Brain microvascular endothelial cell (primary cell): ENCODE data around the gene FAM151A.

Source experiments
- DNase-seq: peaks from one replicate; pipeline ENCODE4 v3.0.0-alpha.2; 2020
- H3K27ac ChIP-seq: fragments of 250-450 bp; sonication (Bioruptor Pico); 2 replicates; pipeline ENCODE4 v1.5.1; 2020; ENCODE audit warnings: mild to moderate bottlenecking, moderate library complexity
- H3K27me3 ChIP-seq: fragments of 250-450 bp; sonication (Bioruptor Pico); replicated peaks from 2 replicates; pipeline ENCODE4 v1.5.1; 2020; ENCODE audit warnings: mild to moderate bottlenecking
- H3K36me3 ChIP-seq: fragments of 250-450 bp; sonication (Bioruptor Pico); replicated peaks from 2 replicates; pipeline ENCODE4 v1.5.1; 2020; ENCODE audit warnings: mild to moderate bottlenecking
- H3K4me3 ChIP-seq: 2 replicates; pipeline ENCODE4 v1.5.1; 2011; ENCODE audit warnings: low read depth, mild to moderate bottlenecking, control low read depth, low read length, moderate library complexity
- in situ Hi-C: cut with HindIII; loops from 2 replicates; pipeline ENCODE4 v1.10.0; 2017; ENCODE audit warnings: low sequenced_read_pairs, low pct_ligation_motif_present
- TF ChIP-seq, protein P1 (sequence below): IDR thresholded peaks from 2 replicates; pipeline ENCODE4 v1.5.1; 2011; ENCODE audit warnings: low read depth, mild to moderate bottlenecking, moderate library complexity, low read length, control low read depth, inconsistent platforms; ENCODE audit errors: missing control alignments

The FAM151A gene

DNA sequence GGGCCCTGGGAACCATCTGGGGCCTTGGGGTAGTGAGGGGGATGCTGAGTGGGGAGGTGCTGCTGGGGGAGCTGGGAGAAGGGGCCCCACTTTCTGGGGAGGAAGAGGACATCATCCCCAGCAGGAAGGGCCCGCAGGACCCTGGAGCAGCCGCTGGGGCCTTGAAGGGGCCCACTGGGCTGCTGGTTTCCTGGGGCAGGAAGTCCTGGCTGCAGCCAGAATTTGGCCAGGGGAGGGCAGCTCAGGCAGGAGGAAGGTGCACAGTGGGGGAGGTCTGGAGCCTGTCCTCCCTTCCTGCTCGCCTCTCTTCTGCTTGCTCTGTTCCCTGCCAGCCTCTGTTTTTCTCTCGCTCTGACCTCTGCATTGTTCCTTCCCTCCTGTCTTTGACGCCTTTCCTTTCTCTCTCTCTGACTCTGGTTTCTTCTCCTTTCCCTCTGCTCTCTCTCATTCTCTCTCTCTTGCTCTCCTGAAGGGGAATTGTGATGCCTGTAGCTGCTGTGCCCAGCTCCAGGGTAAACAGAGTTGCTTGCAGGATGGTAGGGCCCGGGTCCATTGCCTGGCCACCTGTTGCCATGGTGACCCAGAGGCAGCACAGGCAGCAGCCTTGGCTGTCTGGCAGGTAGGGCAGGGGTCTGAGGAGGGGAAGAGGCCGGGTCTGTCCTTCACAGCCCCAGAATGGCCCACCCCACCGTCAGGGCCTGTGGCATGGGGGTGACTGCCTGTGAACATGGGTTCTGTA, 51.4 kb downstream of the FAM151A start:
- no peaks in the 10 kb centered on the region for H3K36me3 ChIP-seq
- DNase-seq, result no peak
- TF ChIP-seq, protein P1, sequence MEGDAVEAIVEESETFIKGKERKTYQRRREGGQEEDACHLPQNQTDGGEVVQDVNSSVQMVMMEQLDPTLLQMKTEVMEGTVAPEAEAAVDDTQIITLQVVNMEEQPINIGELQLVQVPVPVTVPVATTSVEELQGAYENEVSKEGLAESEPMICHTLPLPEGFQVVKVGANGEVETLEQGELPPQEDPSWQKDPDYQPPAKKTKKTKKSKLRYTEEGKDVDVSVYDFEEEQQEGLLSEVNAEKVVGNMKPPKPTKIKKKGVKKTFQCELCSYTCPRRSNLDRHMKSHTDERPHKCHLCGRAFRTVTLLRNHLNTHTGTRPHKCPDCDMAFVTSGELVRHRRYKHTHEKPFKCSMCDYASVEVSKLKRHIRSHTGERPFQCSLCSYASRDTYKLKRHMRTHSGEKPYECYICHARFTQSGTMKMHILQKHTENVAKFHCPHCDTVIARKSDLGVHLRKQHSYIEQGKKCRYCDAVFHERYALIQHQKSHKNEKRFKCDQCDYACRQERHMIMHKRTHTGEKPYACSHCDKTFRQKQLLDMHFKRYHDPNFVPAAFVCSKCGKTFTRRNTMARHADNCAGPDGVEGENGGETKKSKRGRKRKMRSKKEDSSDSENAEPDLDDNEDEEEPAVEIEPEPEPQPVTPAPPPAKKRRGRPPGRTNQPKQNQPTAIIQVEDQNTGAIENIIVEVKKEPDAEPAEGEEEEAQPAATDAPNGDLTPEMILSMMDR, result no peak
- H3K27me3 ChIP-seq, result no peaks in the 10 kb centered on the region
- no peak overlapping the region for H3K27ac ChIP-seq
- in situ Hi-C loops, result no loop called here
- no peak overlapping the region for H3K4me3 ChIP-seq

DNA sequence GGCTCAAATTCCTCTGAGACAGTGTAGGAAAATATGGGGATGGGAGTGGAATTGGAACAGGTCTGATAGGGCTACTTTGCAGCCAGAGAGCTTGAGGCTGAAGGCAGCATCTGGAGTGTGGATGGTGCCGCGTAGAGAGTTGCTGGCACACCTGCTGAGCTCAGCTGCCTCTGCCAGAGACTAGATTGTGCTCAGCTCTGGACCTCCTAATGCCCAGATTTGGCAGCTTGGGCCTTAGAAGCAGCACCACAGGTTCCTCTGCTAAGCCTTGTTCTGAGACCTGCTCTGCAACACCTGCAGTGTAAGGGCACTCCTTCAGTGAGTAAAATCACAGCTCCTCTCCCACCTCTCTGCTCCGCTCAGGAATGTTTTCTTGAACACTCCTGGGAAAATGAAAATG, 52.0 kb downstream of the FAM151A start:
- Histone ChIP-seq H3K4me3 (no peak overlapping the region), H3K27me3 (no peaks in the 10 kb centered on the region), H3K36me3 (no peaks in the 10 kb centered on the region), H3K27ac (no peak overlapping the region)
- in situ Hi-C loops, result no loop called here
- DNase-seq, result no peak
- TF ChIP-seq, protein P1, result no peak

DNA sequence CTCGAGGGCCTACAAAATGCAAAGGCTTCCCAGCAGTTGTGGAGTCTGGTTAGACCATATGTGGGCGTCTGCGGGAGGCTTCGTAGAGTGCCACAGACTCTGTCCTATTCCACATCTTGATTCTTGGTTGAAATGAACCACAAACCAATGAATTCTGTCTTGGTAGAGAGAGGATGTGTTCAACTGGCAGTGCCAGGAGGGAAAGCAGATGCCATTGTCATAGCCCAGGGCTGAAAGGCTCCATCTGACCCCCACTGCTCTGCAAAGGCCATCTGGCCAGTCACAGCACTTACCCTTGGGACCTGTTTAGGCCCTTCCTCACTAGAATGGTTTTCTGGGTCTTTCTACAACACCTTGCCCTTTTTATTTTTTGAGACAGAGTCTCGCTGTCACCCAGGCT, 53.2 kb downstream of the FAM151A start:
- DNase-seq, result no peak
- in situ Hi-C loops, result no loop called here
- no peaks in the 10 kb centered on the region for H3K27me3 ChIP-seq

DNA sequence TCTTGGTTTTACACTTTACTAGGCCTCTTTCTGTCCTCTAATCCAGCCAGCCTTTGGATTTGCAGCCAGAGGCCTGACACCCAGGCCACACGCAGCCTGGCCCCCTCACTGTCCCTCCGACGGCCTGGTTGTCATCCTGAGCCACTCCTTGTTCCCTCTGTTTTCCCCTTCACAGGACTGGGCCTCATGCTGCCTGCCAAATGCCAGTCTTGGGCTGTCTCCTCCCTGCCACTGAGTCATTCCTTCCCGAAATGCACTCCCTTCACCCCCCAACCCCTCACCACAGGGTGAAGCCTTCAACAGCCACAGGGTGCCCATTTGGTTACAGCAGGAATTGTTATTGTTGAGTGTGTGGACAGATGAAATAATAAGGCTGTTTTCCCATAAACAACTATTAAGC, 54.0 kb downstream of the FAM151A start:
- in situ Hi-C loops, result no loop called here
- TF ChIP-seq, protein P1, result no peak

More for the DNA sequence above, 53.2 kb downstream of the FAM151A start:
- Histone ChIP-seq H3K27ac (no peak overlapping the region), H3K4me3 (no peak overlapping the region), H3K36me3 (no peaks in the 10 kb centered on the region)
- TF ChIP-seq, protein P1, result no peak

DNA sequence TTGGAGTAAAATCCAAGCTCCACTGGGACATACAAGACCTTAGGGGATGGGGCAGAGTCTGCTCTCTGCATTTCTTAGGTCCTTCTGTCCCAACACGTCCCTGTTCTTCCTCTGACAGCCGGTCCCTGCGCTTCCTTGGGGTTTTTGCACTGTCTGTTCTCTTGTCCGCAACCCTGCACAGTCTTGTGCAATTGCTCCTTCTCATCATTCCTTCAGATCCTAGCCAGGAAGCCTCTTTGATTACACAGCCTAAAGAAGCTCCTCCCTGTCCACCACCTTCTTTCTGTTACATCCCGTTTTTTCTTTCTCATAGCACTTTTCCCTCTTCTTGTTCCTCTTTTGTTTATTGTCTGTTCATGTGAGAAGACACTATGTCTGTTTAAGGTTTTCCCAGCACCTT, 55.4 kb downstream of the FAM151A start:
- no peak overlapping the region for H3K4me3 ChIP-seq
- H3K27ac ChIP-seq, result no peak overlapping the region
- no peaks in the 10 kb centered on the region for H3K36me3 ChIP-seq
- in situ Hi-C loops, result no loop called here
- TF ChIP-seq, protein P1, result no peak
- no peaks in the 10 kb centered on the region for H3K27me3 ChIP-seq
- DNase-seq, result no peak

More for the DNA sequence above, 54.0 kb downstream of the FAM151A start:
- Histone ChIP-seq H3K27me3 (no peaks in the 10 kb centered on the region), H3K27ac (no peak overlapping the region), H3K4me3 (no peak overlapping the region), H3K36me3 (no peaks in the 10 kb centered on the region)
- DNase-seq, result no peak
